BE2C (cell line): Measurements from ENCODE around the gene GRK2.

Source experiments
- DNase-seq: peaks from one replicate; pipeline ENCODE4 v3.0.0-alpha.2; 2020
- H3K27me3 ChIP-seq: fragments of 250-450 bp; sonication (Bioruptor Pico); 2 replicates; pipeline ENCODE4 v1.5.1; 2020; ENCODE audit warnings: mild to moderate bottlenecking
- H3K36me3 ChIP-seq: fragments of 250-450 bp; sonication (Bioruptor Pico); 2 replicates; pipeline ENCODE4 v1.5.1; 2020; ENCODE audit warnings: mild to moderate bottlenecking
- H3K4me1 ChIP-seq: fragments of 250-450 bp; sonication (Bioruptor Pico); 2 replicates; pipeline ENCODE4 v1.5.1; 2020
- H3K4me3 ChIP-seq: 2 replicates; pipeline ENCODE4 v1.5.1; 2011; ENCODE audit warnings: low read depth, low read length
- H3K9me3 ChIP-seq: fragments of 250-450 bp; sonication (Bioruptor Pico); 2 replicates; pipeline ENCODE4 v1.5.1; 2020
- CTCF ChIP-seq: IDR thresholded peaks from 2 replicates; pipeline ENCODE4 v1.5.1; 2012; ENCODE audit warnings: mild to moderate bottlenecking, low read depth, low read length

Gene GRK2

GRCh38 chr11:67243051-67243450 lies 23.2 kb upstream of the GRK2 start:
- no peak for TF ChIP-seq CTCF
- Histone ChIP-seq H3K9me3 (no peaks in the 10 kb centered on the region), H3K4me1 (peaks cover 9% of the 10 kb centered on the region), H3K36me3 (peaks cover 59% of the 10 kb centered on the region), H3K4me3 (no peak overlapping the region), H3K27me3 (no peaks in the 10 kb centered on the region)
- DNase-seq, result no peak

- Histone ChIP-seq H3K4me1 (peaks cover 4% of the 10 kb centered on the region), H3K4me3 (no peak overlapping the region), H3K27me3 (no peaks in the 10 kb centered on the region), H3K36me3 (peaks cover 79% of the 10 kb centered on the region), H3K9me3 (no peaks in the 10 kb centered on the region)
- DNase-seq, result no peak
- TF ChIP-seq CTCF, result no peak
Measured at GRCh38 chr11:67245046-67245445, 21.2 kb upstream of the GRK2 start.

DNA sequence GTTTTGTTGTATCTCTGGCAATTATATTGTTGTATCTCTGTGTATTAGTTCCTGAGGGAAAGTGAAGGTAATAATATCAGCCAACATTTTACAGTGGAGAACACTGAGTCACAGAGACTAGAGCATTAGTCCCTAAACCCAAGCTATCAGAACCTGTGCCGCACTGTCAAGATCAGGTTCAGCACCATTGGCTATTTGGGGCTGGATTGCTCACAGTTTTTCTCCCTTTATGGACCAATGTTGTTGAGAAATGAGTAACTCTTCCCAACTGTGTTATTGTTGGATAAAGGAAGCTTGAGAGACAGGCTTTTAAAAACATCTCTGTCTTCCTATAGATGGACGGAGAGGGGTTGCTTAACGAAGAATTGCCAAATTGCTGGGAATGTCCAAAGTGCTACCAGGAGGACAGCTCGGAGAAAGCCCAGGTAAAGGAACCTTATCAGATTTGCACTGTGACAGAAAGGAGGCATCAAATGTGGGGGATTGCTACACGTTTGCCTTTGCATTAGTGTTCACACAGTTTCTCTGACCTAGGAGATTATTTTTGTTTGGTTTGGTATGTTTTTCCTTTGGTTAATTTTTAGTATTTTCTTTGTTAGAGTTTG lies 18.2 kb upstream of the GRK2 start:
- Histone ChIP-seq H3K36me3 (peaks cover 97% of the 10 kb centered on the region), H3K4me3 (no peak overlapping the region), H3K4me1 (no peaks in the 10 kb centered on the region; the same call in 1 of the 2 replicates), H3K9me3 (no peaks in the 10 kb centered on the region), H3K27me3 (no peaks in the 10 kb centered on the region)
- TF ChIP-seq CTCF, result no peak
- DNase-seq, result no peak

DNA sequence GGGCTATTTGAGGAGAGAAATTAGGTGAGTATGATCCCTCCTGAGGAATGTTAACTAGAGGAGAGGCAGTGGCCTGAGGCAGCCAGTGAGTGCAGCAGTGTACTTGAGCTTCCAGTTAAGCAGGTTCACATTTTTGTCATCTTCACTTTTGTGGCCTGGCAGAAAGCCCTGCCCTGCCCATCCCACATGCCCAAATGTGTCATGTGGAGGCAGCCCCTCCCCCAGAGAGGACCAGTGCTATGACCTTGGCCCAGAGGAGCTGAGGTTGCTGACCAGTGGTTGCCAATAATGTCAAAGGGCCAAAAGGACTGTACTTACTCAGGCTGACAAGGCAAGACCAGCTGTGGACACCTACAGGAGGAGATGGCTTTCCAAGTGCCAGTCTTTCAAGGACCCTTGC lies 17.6 kb upstream of the GRK2 start:
- no peak for DNase-seq
- no peaks in the 10 kb centered on the region for H3K27me3 ChIP-seq
- no peak for TF ChIP-seq CTCF
- H3K4me3 ChIP-seq, result no peak overlapping the region
- no peaks in the 10 kb centered on the region for H3K9me3 ChIP-seq
- H3K4me1 ChIP-seq, result no peaks in the 10 kb centered on the region; the same call in 1 of the 2 replicates
- H3K36me3 ChIP-seq, result peaks cover 97% of the 10 kb centered on the region

DNA sequence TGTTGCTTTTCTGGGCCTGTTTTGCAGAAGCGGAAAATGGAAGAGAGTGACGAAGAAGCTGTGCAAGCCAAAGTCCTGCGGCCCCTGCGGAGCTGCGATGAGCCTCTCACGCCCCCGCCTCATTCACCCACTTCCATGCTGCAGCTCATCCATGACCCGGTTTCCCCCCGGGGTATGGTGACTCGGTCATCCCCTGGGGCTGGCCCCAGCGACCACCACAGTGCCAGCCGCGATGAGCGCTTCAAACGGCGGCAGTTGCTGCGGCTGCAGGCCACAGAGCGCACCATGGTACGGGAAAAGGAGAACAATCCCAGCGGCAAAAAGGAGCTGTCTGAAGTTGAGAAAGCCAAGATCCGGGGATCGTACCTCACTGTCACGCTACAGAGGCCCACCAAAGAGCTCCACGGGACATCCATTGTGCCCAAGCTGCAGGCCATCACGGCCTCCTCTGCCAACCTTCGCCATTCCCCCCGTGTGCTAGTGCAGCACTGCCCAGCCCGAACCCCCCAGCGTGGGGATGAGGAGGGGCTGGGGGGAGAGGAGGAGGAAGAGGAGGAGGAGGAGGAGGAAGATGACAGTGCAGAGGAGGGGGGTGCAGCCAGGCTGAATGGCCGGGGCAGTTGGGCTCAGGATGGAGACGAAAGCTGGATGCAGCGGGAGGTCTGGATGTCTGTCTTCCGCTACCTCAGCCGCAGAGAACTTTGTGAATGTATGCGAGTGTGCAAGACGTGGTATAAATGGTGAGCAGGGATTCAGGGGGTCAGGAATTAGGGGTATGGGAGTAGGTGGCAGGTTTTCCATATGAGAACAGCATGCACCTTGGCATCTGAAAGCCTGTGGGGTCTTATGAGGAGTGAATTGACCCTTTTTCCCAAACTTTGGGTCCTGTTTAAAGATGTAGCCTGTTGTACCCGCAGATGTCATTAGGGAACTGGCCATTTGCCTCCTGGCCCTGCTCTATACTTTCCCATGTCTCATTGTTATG lies 15.9 kb upstream of the GRK2 start:
- H3K4me1 ChIP-seq, result no peaks in the 10 kb centered on the region; the same call in 1 of the 2 replicates
- no peaks in the 10 kb centered on the region for H3K27me3 ChIP-seq
- peaks cover 97% of the 10 kb centered on the region for H3K36me3 ChIP-seq
- no peak overlapping the region for H3K4me3 ChIP-seq
- no peaks in the 10 kb centered on the region for H3K9me3 ChIP-seq
- no peak for TF ChIP-seq CTCF
- DNase-seq, result no peak

DNA sequence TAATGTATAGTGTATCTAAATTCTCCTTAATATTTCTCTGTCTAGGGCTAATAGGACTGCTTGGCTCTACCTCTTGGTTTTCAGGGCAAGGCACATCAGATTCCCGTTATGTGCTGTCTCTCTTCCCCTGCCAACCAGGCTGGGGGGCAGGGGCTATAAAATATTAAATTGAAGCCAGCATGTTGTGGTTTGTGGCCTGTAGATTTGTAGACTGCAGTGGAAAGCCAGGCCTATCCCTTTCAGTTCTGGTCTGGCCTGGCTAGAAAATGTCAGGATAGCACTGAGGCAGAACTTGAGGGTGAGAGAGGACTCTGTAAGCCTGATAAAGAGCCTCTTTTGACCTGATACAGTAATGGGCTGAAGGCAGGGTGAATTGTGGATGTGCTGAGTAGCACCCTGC lies 14.4 kb upstream of the GRK2 start:
- H3K36me3 ChIP-seq, result peaks cover 95% of the 10 kb centered on the region
- TF ChIP-seq CTCF, result no peak
- no peaks in the 10 kb centered on the region for H3K4me1 ChIP-seq
- no peaks in the 10 kb centered on the region for H3K9me3 ChIP-seq
- no peak for DNase-seq
- H3K27me3 ChIP-seq, result no peaks in the 10 kb centered on the region
- no peak overlapping the region for H3K4me3 ChIP-seq
